ENCODE results near the gene TMEM179B.
A peak's percentile ranks its signal among the peaks of the same experiment; 100 is the strongest.

Gene TMEM179B

DNA sequence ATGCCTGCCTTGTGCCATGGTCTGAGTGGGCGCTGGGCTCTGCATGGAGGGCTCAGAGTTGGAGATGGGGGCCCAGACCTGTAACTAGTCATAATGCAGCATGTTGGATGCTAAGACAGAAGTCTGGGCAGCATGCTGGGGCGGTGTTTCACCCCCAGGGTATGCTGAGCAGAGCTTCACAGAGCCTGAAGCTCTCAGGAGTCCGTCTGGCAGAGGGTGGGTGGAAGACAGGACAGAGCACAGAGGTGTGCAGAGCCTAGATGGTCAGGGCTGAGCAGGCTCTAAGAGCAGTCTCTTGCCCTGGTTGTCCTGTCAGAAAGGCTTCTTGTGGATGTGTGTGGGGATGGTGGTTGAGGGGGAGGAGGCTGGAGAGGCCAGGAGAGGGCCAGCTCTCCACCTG, 8.8 kb upstream of the TMEM179B start:
- no peak for DNase-seq (ENCODE audit: low read depth in 1 of 2, low spot score in 1 of 2)
- Histone ChIP-seq H3K27ac (replicated peaks) (no peak overlapping the region), H3K27me3 (ENCODE audit: insufficient read depth, poor library complexity, severe bottlenecking) (no peaks in the 10 kb centered on the region), H3K4me3 (replicated peaks; ENCODE audit: insufficient read depth, low read length) (no peak overlapping the region)
- TF ChIP-seq SPI1 (IDR thresholded peaks at IDR 0.05; ENCODE audit: borderline replicate concordance, low read depth) (no peak), CTCF (IDR thresholded peaks at IDR 0.05; ENCODE audit: insufficient read depth, low read length) (no peak), POLR2AphosphoS5 (IDR thresholded peaks at IDR 0.05; ENCODE audit: low read depth) (no peak), GABPA (IDR thresholded peaks at IDR 0.05; ENCODE audit: low read depth) (no peak)
- TF ChIP-seq, protein P1, sequence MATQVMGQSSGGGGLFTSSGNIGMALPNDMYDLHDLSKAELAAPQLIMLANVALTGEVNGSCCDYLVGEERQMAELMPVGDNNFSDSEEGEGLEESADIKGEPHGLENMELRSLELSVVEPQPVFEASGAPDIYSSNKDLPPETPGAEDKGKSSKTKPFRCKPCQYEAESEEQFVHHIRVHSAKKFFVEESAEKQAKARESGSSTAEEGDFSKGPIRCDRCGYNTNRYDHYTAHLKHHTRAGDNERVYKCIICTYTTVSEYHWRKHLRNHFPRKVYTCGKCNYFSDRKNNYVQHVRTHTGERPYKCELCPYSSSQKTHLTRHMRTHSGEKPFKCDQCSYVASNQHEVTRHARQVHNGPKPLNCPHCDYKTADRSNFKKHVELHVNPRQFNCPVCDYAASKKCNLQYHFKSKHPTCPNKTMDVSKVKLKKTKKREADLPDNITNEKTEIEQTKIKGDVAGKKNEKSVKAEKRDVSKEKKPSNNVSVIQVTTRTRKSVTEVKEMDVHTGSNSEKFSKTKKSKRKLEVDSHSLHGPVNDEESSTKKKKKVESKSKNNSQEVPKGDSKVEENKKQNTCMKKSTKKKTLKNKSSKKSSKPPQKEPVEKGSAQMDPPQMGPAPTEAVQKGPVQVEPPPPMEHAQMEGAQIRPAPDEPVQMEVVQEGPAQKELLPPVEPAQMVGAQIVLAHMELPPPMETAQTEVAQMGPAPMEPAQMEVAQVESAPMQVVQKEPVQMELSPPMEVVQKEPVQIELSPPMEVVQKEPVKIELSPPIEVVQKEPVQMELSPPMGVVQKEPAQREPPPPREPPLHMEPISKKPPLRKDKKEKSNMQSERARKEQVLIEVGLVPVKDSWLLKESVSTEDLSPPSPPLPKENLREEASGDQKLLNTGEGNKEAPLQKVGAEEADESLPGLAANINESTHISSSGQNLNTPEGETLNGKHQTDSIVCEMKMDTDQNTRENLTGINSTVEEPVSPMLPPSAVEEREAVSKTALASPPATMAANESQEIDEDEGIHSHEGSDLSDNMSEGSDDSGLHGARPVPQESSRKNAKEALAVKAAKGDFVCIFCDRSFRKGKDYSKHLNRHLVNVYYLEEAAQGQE (IDR thresholded peaks at IDR 0.05; ENCODE audit: insufficient replicate concordance, low read depth): no peak

GRCh38 chr11:62782753-62783152, 4.4 kb upstream of the TMEM179B start:
- Histone ChIP-seq H3K27me3 (ENCODE audit: insufficient read depth, poor library complexity, severe bottlenecking) (no peaks in the 10 kb centered on the region), H3K27ac (replicated peaks) (no peak overlapping the region), H3K4me3 (replicated peaks; ENCODE audit: insufficient read depth, low read length) (no peak overlapping the region)
- DNase-seq (ENCODE audit: low read depth in 1 of 2, low spot score in 1 of 2): no peak
- TF ChIP-seq, protein P1 (IDR thresholded peaks at IDR 0.05; ENCODE audit: insufficient replicate concordance, low read depth): no peak
- TF ChIP-seq GABPA (IDR thresholded peaks at IDR 0.05; ENCODE audit: low read depth): no peak
- no peak for TF ChIP-seq CTCF (IDR thresholded peaks at IDR 0.05; ENCODE audit: insufficient read depth, low read length)
- TF ChIP-seq POLR2AphosphoS5 (IDR thresholded peaks at IDR 0.05; ENCODE audit: low read depth): no peak
- no peak for TF ChIP-seq SPI1 (IDR thresholded peaks at IDR 0.05; ENCODE audit: borderline replicate concordance, low read depth)

DNA sequence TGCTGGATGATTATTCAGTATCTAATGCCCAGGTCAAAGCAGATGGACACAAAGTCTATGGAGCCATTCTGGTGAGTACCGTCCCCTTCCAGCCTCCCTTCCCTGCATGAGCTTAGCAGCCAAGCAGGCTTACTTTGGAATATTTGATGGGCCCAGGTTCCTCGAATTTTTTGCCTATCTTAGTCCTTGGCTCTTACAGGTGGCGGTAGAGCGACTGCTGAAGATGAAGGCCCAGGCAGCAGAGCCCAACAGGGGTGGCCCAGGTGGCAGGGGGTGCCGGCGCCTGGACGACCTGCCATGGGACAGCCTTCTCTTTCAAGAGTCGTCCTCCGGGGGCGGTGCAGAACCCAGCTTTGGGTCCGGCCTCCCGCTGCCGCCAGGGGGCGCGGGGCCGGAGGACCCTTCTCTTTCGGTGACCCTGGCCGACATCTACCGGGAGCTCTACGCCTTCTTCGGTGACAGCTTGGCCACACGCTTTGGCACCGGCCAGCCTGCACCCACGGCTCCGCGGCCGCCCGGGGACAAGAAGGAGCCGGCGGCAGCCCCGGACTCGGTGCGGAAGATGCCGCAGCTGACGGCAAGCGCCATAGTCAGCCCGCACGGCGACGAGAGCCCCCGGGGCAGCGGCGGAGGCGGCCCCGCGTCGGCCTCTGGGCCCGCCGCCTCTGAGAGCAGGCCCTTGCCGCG, 741 bp upstream of the TMEM179B start:
- DNase-seq (ENCODE audit: low read depth in 1 of 2, low spot score in 1 of 2): peak in 1 of 2 experiments; percentile 89
- Histone ChIP-seq H3K27ac (replicated peaks) (peak overlapping the region; percentile 83), H3K4me3 (replicated peaks; ENCODE audit: insufficient read depth, low read length) (peak overlapping the region; percentile 95), H3K27me3 (ENCODE audit: insufficient read depth, poor library complexity, severe bottlenecking) (no peaks in the 10 kb centered on the region)
- TF ChIP-seq CTCF (IDR thresholded peaks at IDR 0.05; ENCODE audit: insufficient read depth, low read length) (peak; percentile 85), POLR2AphosphoS5 (IDR thresholded peaks at IDR 0.05; ENCODE audit: low read depth) (no peak; the same call in 1 of the 2 replicates), SPI1 (IDR thresholded peaks at IDR 0.05; ENCODE audit: borderline replicate concordance, low read depth) (no peak), GABPA (IDR thresholded peaks at IDR 0.05; ENCODE audit: low read depth) (no peak)
- TF ChIP-seq, protein P1 (IDR thresholded peaks at IDR 0.05; ENCODE audit: insufficient replicate concordance, low read depth): no peak

Data from HL-60 (cell line).